ENCODE results near the gene CMBL.

CMBL gene

GRCh38 chr5:10310066-10310779 is 2.5 kb upstream of the CMBL start:
- no peak for DNase-seq (ENCODE audit: low spot score)

GRCh38 chr5:10308844-10309243 is 1.1 kb upstream of the CMBL start:
- no peak for DNase-seq (ENCODE audit: low spot score)

- DNase-seq (ENCODE audit: low spot score): no peak
These were observed 896 bp downstream of the CMBL start for GRCh38 chr5:10306806-10307205.

GRCh38 chr5:10306114-10306513 is 1.6 kb downstream of the CMBL start:
- DNase-seq (ENCODE audit: low spot score): no peak

DNA sequence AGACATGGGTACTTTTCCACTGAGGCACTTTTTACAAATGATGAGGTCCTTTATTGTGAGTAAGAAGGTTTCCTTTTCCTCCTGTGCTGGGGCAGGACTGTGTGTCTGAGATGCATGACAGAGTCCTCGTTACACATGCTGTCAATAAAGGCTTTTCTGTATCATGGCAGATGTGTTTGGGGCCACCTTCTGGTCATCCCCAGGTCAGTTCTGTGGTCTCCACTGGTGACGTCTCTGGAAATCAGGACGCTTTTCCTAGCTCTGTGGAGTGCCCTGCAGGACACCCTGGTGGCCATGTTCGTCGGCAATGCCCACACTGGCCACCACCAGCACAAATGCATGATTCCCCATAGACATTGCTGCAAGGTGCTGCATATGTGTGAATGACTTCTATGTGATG is 2.8 kb downstream of the CMBL start:
- no peak for DNase-seq (ENCODE audit: low spot score)

DNA sequence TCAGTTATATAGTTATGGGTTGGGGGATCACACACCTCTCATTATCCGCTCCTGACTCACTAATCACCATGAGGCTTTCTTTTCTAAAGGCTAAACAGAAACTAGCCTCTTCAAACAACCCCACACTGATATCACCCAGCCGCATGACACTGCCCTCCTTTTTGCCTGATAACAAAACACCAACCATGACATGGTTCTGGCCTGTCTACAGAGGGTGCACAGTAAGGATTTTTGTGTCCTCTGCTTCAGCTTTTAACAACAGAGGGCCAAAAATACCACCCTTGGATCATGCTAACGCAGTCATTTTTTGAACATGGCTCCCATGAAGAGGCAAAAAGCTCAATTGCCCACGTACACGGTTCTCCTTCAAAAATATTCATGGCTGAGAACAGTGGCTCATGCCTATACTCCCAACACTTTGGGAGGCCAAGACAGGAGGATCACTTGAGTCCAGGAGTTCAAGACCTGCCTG is 4.0 kb downstream of the CMBL start:
- no peak for DNase-seq (ENCODE audit: low spot score)

- DNase-seq (ENCODE audit: low spot score): no peak
These were observed 4.5 kb downstream of the CMBL start for GRCh38 chr5:10303201-10303600.

GRCh38 chr5:10301842-10302610 is 5.7 kb downstream of the CMBL start:
- DNase-seq (ENCODE audit: low spot score): no peak

DNA sequence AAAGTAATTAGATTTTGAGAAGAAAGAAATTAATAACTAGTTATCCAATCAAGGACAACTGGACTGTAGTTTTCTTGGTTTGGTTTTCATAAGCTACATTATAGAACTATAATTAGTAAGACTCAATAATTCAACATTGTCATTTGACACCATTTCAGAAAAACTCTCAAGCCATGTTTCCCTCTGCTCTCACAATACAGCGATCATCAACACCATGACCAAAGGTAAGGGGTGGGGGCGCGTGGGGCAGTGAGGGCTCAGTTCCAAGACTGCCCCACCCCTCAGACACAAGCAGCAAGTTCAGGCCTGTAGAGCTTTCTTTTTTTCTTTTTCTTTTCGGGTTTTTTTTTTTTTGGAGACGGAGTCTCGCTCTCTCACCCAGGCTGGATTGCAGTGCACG is 6.4 kb downstream of the CMBL start:
- no peak for DNase-seq (ENCODE audit: low spot score)

DNA sequence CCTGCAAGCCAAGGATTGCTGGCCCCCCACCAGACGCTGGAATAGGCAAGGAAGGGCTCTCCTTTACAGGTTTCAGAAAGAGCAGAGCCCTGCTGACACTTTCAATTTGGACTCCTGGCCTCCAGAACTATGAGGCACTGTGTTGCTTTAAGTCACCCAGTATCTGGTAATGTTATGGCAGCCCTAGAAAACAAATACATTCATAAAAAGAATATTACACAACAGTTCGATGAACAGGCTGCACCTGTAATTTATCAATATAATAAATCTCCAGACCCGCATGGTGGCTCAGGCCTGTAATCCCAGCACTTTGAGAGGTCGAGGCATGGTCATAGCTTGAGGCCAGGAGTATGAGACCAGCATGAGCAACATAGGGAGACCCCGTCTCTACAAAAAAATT is 7.5 kb downstream of the CMBL start:
- DNase-seq (ENCODE audit: low spot score): no peak

- no peak for DNase-seq (ENCODE audit: low spot score)
These were observed 10.0 kb downstream of the CMBL start for GRCh38 chr5:10297646-10298204.

- DNase-seq (ENCODE audit: low spot score): no peak
These were observed 11.9 kb downstream of the CMBL start for GRCh38 chr5:10295619-10296326.

GRCh38 chr5:10293907-10294662 is 13.6 kb downstream of the CMBL start:
- DNase-seq (ENCODE audit: low spot score): no peak

DNA sequence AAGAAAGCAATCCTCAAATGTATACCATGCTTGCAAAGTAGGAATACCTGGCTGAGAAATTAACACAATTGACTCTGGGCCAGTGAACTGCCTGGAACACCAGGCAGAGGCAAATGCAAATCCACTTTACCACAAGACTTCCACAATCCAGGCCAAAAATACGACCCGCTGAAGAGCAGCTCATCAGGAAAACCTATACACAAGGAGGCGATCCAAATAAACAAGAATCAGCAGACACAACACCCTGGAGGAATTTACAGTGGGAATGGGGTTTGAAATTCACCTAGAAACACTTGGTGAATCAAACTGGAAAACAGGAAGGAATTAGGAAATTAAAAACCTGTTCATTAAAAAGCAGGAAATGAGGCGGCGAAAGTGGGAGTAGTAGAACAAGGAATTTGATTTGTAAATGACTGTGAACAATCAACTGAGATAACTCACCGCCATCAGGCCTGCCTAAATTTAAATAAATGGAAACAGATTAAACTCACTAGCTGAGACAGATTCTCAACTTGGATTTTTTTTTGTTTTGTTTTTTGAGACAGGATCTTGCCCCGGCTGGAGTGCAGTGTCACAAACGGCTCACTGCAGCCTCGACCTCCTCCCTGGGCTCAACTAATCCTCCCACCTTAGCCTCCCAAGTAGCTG is 15.9 kb downstream of the CMBL start:
- no peak for DNase-seq (ENCODE audit: low spot score)

GRCh38 chr5:10290438-10290837 is 17.3 kb downstream of the CMBL start:
- no peak for DNase-seq (ENCODE audit: low spot score)

- DNase-seq (ENCODE audit: low spot score): no peak
These were observed 17.7 kb downstream of the CMBL start for GRCh38 chr5:10289991-10290390.

- peak; percentile 24 for DNase-seq (ENCODE audit: low spot score)
These were observed 18.3 kb downstream of the CMBL start for GRCh38 chr5:10289353-10289752.

DNA sequence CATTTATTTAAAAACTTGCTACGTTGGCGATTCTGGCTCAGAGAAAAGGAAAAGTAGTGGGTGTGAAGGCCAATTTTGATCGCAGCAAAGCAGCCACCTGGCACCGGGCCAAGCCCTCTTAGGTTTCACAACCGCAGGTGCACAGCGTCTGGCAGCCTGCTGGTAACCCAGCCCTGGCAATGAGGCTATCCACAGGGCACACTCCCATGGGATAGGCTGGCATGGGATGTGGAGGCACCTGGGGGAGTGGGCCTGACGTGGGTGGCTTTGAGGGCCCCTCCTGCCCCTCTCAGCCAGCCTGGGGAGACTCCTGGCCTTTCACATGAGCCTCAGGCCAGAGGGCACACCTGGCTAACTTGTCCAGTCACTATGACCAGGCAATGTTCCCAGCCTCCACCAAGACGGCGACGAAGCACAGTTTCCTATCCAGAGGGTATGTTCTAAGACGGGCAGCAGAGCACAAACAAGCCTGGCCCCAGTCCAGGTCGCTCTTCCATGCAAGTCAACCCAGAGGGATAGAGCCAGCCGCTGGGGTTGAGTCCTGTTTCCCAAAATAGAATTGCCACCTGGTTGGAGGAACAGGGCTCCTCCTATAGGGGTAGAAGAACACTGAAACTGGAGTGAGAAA is 19.0 kb downstream of the CMBL start:
- no peak for DNase-seq (ENCODE audit: low spot score)

- no peak for DNase-seq (ENCODE audit: low spot score)
These were observed 20.9 kb downstream of the CMBL start for GRCh38 chr5:10286862-10287227.

DNA sequence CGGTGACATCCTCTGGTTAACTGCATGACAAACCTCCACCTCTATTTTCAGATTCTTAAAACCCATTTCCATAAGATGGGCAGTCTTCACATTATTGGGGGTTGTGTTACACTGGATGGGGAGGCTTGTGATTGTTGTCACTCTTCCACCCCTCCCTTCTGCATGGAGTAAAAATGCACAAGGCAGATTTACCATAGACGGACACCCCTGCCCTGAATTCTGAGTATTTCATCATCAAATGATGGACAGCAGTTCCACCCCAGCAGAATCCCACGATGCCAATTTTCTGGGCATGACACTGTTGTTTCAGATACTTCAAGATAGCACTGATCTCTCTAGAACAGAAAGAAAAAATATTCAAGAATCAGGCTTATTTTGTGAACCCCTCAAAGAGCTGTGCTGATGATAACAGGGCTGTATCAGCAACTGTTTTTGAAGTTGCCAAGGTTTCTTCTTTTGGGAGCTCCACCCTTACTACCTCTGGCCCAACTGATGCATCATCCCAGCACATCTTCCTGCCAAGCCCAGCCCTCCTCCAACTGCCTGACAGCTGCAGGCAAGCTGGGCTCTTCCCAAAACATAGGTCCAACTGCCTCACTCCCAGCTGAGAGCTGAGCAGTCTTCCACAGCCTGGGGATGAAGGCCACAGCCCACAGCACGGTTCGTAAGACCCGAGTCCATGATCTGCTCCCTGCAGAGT is 21.4 kb downstream of the CMBL start:
- DNase-seq (ENCODE audit: low spot score): no peak

All from globus pallidus (tissue), 1 donor.